Measurements from ENCODE around the gene E4F1.

The E4F1 gene, protein sequence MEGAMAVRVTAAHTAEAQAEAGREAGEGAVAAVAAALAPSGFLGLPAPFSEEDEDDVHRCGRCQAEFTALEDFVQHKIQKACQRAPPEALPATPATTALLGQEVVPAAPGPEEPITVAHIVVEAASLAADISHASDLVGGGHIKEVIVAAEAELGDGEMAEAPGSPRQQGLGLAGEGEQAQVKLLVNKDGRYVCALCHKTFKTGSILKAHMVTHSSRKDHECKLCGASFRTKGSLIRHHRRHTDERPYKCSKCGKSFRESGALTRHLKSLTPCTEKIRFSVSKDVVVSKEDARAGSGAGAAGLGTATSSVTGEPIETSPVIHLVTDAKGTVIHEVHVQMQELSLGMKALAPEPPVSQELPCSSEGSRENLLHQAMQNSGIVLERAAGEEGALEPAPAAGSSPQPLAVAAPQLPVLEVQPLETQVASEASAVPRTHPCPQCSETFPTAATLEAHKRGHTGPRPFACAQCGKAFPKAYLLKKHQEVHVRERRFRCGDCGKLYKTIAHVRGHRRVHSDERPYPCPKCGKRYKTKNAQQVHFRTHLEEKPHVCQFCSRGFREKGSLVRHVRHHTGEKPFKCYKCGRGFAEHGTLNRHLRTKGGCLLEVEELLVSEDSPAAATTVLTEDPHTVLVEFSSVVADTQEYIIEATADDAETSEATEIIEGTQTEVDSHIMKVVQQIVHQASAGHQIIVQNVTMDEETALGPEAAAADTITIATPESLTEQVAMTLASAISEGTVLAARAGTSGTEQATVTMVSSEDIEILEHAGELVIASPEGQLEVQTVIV

GRCh38 chr16:2223221-2223941 is at the start of gene E4F1:
E4F1 (plus strand) TSS chr16:2223591; CDS start chr16:2223614, 23 bp downstream.
- peak; percentile 96 to 99 for DNase-seq (ENCODE audit: low read depth in 2 of 2)

GRCh38 chr16:2173916-2174315 is 49.5 kb upstream of the E4F1 start:
- no peak for DNase-seq (ENCODE audit: low read depth in 2 of 2)

DNA sequence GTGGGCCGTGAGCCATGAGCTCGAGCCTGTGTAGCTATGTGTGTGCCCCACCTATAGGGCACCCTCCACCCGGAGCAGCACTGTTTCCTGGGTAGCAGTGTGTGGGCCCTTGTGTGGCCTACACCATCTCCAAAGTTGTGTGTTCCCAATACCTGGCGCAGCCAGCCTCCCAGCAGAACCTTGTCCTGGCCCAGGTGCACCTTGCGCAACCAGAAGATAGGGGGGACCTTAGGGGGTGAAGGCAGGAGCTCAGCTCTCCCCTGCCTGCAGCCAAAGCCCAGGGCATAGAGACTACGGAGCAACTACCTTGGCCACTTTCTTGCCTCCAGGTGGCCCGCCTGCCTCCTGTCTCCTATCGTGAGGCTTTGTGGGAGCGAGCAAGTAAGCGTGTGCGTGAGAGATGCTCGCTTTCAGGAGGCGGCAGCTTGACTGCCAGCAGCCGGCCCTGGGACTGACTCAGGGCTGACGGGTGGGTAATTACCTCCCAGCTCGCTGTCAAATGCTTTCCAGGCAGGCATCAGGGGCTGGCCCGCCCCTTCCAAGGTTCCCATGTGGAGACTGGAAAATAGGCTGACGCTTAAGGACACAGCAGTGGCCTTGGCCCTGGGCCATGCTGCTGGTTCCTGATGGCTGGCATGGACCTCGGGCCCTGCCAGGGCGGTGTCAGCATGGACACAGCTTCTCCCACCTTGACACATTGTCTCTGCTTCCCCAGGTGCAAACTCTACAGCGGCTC is 48.8 kb upstream of the E4F1 start:
- no peak for DNase-seq (ENCODE audit: low read depth in 2 of 2)

DNA sequence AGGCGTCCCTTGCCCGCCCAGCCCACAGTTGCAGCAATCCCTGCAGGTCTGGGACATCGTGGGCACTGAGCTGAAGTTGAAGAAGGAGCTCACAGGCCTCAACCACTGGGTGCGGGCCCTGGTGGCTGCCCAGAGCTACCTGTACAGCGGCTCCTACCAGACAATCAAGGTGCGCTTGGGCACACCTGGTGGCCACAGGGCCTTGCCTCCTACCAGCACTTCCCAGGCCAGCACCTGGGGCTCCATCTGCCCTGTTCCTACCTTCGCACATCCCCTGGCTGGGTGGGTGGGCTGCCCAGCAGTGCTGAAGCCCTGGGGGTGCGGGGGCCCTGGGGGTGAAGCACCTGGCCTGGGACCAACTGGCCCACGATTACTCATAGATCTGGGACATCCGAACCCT is 47.9 kb upstream of the E4F1 start:
- DNase-seq (ENCODE audit: low read depth in 2 of 2), result no peak

GRCh38 chr16:2176047-2176446 is 47.3 kb upstream of the E4F1 start:
- DNase-seq (ENCODE audit: low read depth in 2 of 2), result no peak

- DNase-seq (ENCODE audit: low read depth in 2 of 2), result no peak
These were observed 46.3 kb upstream of the E4F1 start for GRCh38 chr16:2177101-2177500.

GRCh38 chr16:2177561-2177960 is 45.8 kb upstream of the E4F1 start:
- no peak for DNase-seq (ENCODE audit: low read depth in 2 of 2)

DNA sequence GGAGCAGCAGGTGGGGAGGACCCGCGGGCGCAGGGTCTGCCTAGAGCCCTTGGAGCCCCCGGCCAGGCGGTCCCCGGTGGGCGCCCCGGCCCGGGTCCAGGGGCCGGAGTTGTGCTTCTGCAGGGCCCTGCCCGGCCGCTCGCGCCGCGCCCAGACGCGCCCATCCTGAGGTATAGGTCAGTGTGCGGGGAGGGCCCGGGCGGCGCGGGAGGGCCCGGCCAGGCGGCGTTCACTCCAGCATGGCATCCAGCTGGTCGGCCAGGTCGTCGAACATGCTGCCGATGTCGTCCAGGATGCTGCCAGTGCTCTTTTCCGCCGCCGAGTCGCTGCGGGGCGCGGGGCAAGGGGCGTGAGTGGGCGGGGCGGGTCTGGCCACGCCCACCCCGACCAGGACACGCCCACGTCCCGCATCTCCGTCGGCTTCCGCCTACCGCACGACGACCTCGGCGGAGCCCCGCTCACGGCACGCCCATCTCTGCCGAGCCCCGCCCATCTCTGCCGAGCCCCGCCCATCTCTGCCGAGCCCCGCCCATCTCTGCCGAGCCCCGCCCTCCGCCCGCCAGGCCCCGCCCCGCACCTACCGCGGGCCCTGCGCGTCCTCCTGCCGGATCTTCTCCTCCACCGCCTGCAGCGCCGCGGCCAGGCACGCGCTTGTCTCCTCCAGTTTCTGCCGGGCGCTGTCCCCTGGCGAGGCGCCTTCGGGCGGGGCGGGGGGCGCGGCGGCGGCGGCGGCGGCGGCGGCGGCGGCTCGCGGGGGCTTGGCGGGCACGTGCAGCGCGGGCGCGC is 44.9 kb upstream of the E4F1 start:
- DNase-seq (ENCODE audit: low read depth in 2 of 2), result no peak

DNA sequence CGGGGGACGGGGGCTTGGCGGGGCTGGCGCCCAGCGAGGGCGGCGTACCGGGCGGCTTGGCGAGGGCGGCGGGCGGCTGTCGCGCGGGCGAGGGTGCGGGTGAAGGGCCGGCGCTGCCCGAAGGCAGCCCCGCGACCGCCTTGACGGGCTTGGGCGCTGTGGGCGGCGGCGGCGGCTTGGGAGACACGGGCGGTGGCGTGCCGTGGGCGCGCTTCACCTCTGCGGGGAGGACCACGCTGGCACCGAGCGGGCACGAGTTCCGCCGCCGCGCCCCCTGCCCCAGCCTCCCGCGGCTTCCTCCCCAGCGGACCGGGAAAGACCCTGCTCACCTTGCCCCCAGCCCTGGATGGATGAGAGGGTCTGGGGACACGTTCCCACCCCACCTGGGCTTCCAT is 44.3 kb upstream of the E4F1 start:
- DNase-seq (ENCODE audit: low read depth in 2 of 2), result no peak

GRCh38 chr16:2179576-2179975 is 43.8 kb upstream of the E4F1 start:
- no peak for DNase-seq (ENCODE audit: low read depth in 2 of 2)

DNA sequence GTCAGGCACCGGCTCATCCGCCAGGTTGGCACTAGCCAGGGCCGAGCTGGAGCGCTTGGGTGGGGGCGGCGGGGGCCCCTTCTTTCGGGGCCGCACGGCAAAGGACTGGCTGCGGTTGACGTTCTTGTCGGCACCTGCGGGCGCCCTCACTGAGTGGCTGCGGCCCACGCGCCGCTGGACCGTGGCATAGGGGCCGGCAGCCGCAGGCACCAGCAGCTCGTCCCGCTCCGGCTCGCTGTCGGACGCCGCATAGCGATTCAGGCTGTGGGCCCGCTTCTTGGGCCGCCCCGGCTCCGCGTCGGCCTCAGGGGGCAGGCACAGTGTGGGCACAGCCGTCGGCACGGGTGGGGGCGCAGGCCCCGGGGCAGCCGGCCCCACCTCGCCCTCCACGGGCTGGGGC is 42.9 kb upstream of the E4F1 start:
- DNase-seq (ENCODE audit: low read depth in 2 of 2), result no peak

GRCh38 chr16:2180962-2181923 is 42.1 kb upstream of the E4F1 start:
- no peak for DNase-seq (ENCODE audit: low read depth in 2 of 2)

GRCh38 chr16:2181952-2182351 is 41.4 kb upstream of the E4F1 start:
- no peak for DNase-seq (ENCODE audit: low read depth in 2 of 2)

GRCh38 chr16:2183671-2184070 is 39.7 kb upstream of the E4F1 start:
- no peak for DNase-seq (ENCODE audit: low read depth in 2 of 2)

GRCh38 chr16:2184346-2184745 is 39.0 kb upstream of the E4F1 start:
- no peak for DNase-seq (ENCODE audit: low read depth in 2 of 2)

GRCh38 chr16:2184962-2185361 is 38.4 kb upstream of the E4F1 start:
- DNase-seq (ENCODE audit: low read depth in 2 of 2), result no peak

GRCh38 chr16:2186064-2186463 is 37.3 kb upstream of the E4F1 start:
- DNase-seq (ENCODE audit: low read depth in 2 of 2), result no peak

- no peak for DNase-seq (ENCODE audit: low read depth in 2 of 2)
These were observed 36.9 kb upstream of the E4F1 start for GRCh38 chr16:2186505-2186904.

DNA sequence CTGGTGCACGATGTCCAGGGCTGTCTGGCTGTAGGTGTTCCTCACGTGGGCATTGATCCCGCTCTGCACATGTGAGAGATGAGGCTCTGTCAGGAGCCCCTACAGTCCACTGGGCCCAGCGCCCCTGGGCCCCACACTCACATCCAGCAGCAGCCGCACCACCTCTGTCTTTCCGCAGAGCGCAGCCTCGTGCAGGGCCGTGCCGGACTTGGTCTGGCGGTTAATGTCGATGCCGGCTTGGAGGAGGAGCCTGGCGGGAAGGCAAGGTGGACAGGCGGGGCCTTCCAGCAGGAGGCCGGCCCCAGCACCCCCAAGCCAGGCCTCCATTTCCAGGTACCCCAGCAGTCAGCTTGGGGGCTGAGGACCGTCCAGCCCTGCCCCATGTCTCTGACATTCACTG is 36.2 kb upstream of the E4F1 start:
- no peak for DNase-seq (ENCODE audit: low read depth in 2 of 2)

GRCh38 chr16:2188395-2188794 is 35.0 kb upstream of the E4F1 start:
- no peak for DNase-seq (ENCODE audit: low read depth in 2 of 2)

All from activated CD8-positive, alpha-beta memory T cell treated with anti-CD3 and anti-CD28 coated beads for 4 hours (primary cell).